GM23338 (cell line): ENCODE measurements around the gene CLCNKA. TPM values are rescaled to one million over a fixed set of nuclear protein-coding genes. Genes with fewer than 3 reads are reported as not detected.

Experiments
- ATAC-seq: fragments of 200-7000 bp; cut with Tn5 transposase; 3 replicates; pipeline ENCODE4 v1.9.1; 2020
- DNase-seq: peaks from one replicate; pipeline ENCODE4 v3.0.0-alpha.2; 2015; ENCODE audit warnings: low spot score
- H2AFZ ChIP-seq: fragments of 200-600 bp; sonication (generic); 2 replicates; pipeline ENCODE4 v1.8.0; 2016; ENCODE audit warnings: antibody characterized with exemption, mild to moderate bottlenecking, moderate library complexity
- H3F3A ChIP-seq: fragments of 200-600 bp; sonication (generic); replicated peaks from 2 replicates; pipeline ENCODE4 v1.8.0; 2017; ENCODE audit warnings: antibody characterized with exemption, mixed run types, low read depth
- H3K27ac ChIP-seq: fragments of 200-600 bp; sonication (generic); 2 replicates; pipeline ENCODE4 v1.6.1; 2016; ENCODE audit warnings: low read depth
- H3K27me3 ChIP-seq: fragments of 200-600 bp; sonication (generic); 2 replicates; pipeline ENCODE4 v1.8.0; 2016; ENCODE audit warnings: mild to moderate bottlenecking, mixed run types, moderate library complexity; ENCODE audit not compliant: insufficient read depth
- H3K36me3 ChIP-seq: fragments of 200-600 bp; sonication (generic); 2 replicates; pipeline ENCODE4 v1.8.0; 2016; ENCODE audit warnings: mild to moderate bottlenecking; ENCODE audit not compliant: insufficient read depth
- H3K4me1 ChIP-seq: fragments of 200-600 bp; sonication (generic); 2 replicates; pipeline ENCODE4 v1.8.0; 2016; ENCODE audit warnings: mild to moderate bottlenecking, moderate library complexity; ENCODE audit not compliant: insufficient read depth
- H3K4me2 ChIP-seq: fragments of 200-600 bp; sonication (generic); 2 replicates; pipeline ENCODE4 v1.7.1; 2017; ENCODE audit warnings: mixed run types
- H3K4me3 ChIP-seq: fragments of 200-600 bp; sonication (generic); 2 replicates; pipeline ENCODE4 v1.6.1; 2016; ENCODE audit warnings: mixed run types
- H3K79me2 ChIP-seq: fragments of 200-600 bp; sonication (generic); replicated peaks from 2 replicates; pipeline ENCODE4 v1.8.0; 2017; ENCODE audit warnings: mild to moderate bottlenecking; ENCODE audit not compliant: insufficient read depth
- H3K9me2 ChIP-seq: fragments of 200-600 bp; sonication (generic); 2 replicates; pipeline ENCODE4 v1.8.0; 2017; ENCODE audit not compliant: insufficient read depth
- H4K20me1 ChIP-seq: fragments of 200-600 bp; sonication (generic); replicated peaks from 2 replicates; pipeline ENCODE4 v1.8.0; 2017; ENCODE audit warnings: mild to moderate bottlenecking; ENCODE audit not compliant: insufficient read depth
- H3K27ac Mint-ChIP-seq: 2 replicates; pipeline ENCODE4 v1.8.0; 2020; ENCODE audit warnings: inconsistent platforms, mild to moderate bottlenecking, moderate library complexity, mixed read lengths
- H3K27me3 Mint-ChIP-seq: 3 replicates; pipeline ENCODE4 v1.8.0; 2022; ENCODE audit warnings: low read depth, mild to moderate bottlenecking, moderate library complexity, mixed read lengths, inconsistent platforms; ENCODE audit not compliant: insufficient read depth, poor library complexity
- H3K36me3 Mint-ChIP-seq: 3 replicates; pipeline ENCODE4 v1.8.0; 2021; ENCODE audit warnings: low read depth, mild to moderate bottlenecking, inconsistent platforms, moderate library complexity, mixed read lengths
- H3K4me1 Mint-ChIP-seq: 3 replicates; pipeline ENCODE4 v1.8.0; 2020; ENCODE audit warnings: mild to moderate bottlenecking, inconsistent platforms, mixed read lengths
- H3K4me3 Mint-ChIP-seq: 3 replicates; pipeline ENCODE4 v1.8.0; 2021; ENCODE audit warnings: moderate library complexity, mild to moderate bottlenecking, inconsistent platforms, mixed read lengths
- H3K9me3 Mint-ChIP-seq: 3 replicates; pipeline ENCODE4 v1.8.0; 2020; ENCODE audit warnings: moderate library complexity, mild to moderate bottlenecking, inconsistent platforms, mixed read lengths
- CREB1 ChIP-seq: fragments of 250-450 bp; sonication (Bioruptor Pico); IDR thresholded peaks from 2 replicates; pipeline ENCODE4 v1.5.0; 2020; ENCODE audit warnings: low read depth, mild to moderate bottlenecking, moderate library complexity
- CTCF ChIP-seq, 2 experiments: fragments of 200-600 bp in 1 of 2; sonication (generic) in 1 of 2; conservative IDR thresholded peaks; 2 replicates each; pipeline versions ENCODE4 v1.5.1 to v1.6.1; 2016 to 2017; ENCODE audit warnings: antibody characterized with exemption in 2 of 2, low read depth in 2 of 2, mild to moderate bottlenecking in 2 of 2, moderate library complexity in 1 of 2
- EZH2 ChIP-seq: fragments of 200-600 bp; sonication (generic); IDR thresholded peaks from one replicate; pipeline ENCODE4 v1.8.0; 2017; ENCODE audit warnings: antibody characterized with exemption, mild to moderate bottlenecking, low read depth; ENCODE audit not compliant: unreplicated experiment
- EZH2phosphoT487 ChIP-seq: fragments of 200-600 bp; sonication (generic); IDR thresholded peaks from one replicate; pipeline ENCODE4 v1.8.1; 2018; ENCODE audit warnings: antibody characterized with exemption; ENCODE audit not compliant: unreplicated experiment
- JUNB ChIP-seq: IDR thresholded peaks from one replicate; pipeline ENCODE4 v1.6.1; 2016; ENCODE audit warnings: antibody characterized with exemption; ENCODE audit not compliant: unreplicated experiment
- REST ChIP-seq: IDR thresholded peaks from one replicate; pipeline ENCODE4 v1.6.1; 2018; ENCODE audit warnings: antibody characterized with exemption; ENCODE audit not compliant: unreplicated experiment
- STAT1 ChIP-seq: IDR thresholded peaks from one replicate; pipeline ENCODE4 v1.6.1; 2016; ENCODE audit warnings: antibody characterized with exemption; ENCODE audit not compliant: unreplicated experiment
- ZNF331 ChIP-seq: fragments of 250-450 bp; sonication (Bioruptor Pico); IDR thresholded peaks from 2 replicates; pipeline ENCODE4 v1.5.0; 2020; ENCODE audit warnings: low read depth, mild to moderate bottlenecking, moderate library complexity
- polyA plus RNA-seq: library from polyadenylated mRNA; unstranded; fragments of >200 nt; fragmentation: Nextera tagmentation; extraction: Ambion mirVana; gene quantifications from 2 replicates; pipeline ENCODE4 v1.2.1, GENCODE V29; 2016
- total RNA-seq: library from RNA; depleted of rRNA; stranded (reverse); fragments of >200 nt; shearing (Covaris generic); gene quantifications from 2 replicates; pipeline ENCODE4 v1.2.3, GENCODE V29; 2014

Gene CLCNKA
- total and polyA plus RNA-seq, 2 experiments from 2014 or later, result 0.59 to 0.76 TPM

GRCh38 chr1:16009030-16009460 is 12.8 kb upstream of the CLCNKA start:
- Mint-ChIP-seq H3K4me3 (no peak overlapping the region), H3K4me1 (peaks cover 23% of the 10 kb centered on the region), H3K9me3 (no peaks in the 10 kb centered on the region), H3K27me3 (peaks cover 10% of the 10 kb centered on the region), H3K36me3 (no peaks in the 10 kb centered on the region), H3K27ac (no peak overlapping the region)
- Histone ChIP-seq H3K27me3 (no peaks in the 10 kb centered on the region), H3K27ac (no peak overlapping the region), H3K79me2 (no peaks in the 10 kb centered on the region), H3K9me2 (no peaks in the 10 kb centered on the region), H3K4me2 (no peak overlapping the region), H2AFZ (no peak overlapping the region), H3F3A (peaks cover 6% of the 10 kb centered on the region; the same call in 1 of the 2 replicates), H3K4me3 (no peak overlapping the region), H3K36me3 (no peaks in the 10 kb centered on the region), H4K20me1 (no peaks in the 10 kb centered on the region), H3K4me1 (peaks cover 13% of the 10 kb centered on the region)
- TF ChIP-seq CTCF (conservative IDR thresholded peaks at IDR 0.05; ENCODE audit: low read depth in 2 of 2) (peak; percentile 99), CREB1 (CRISPR knock-in tag) (no peak)
- DNase-seq (peak; percentile 94), ATAC-seq (peak; percentile 49)

- peaks cover 28% of the 10 kb centered on the region for H3K4me1 Mint-ChIP-seq
- no peaks in the 10 kb centered on the region for H3K27me3 ChIP-seq
- no peak overlapping the region for H3K4me3 ChIP-seq
- peaks cover 19% of the 10 kb centered on the region for H3K4me1 ChIP-seq
- no peak for TF ChIP-seq ZNF331 (CRISPR knock-in tag)
- peaks cover 6% of the 10 kb centered on the region; the same call in 1 of the 2 replicates for H3F3A ChIP-seq
- H3K36me3 Mint-ChIP-seq, result no peaks in the 10 kb centered on the region
- peaks cover 14% of the 10 kb centered on the region for H3K27me3 Mint-ChIP-seq
- H3K79me2 ChIP-seq, result no peaks in the 10 kb centered on the region
- no peak overlapping the region for H3K4me2 ChIP-seq
- H3K36me3 ChIP-seq, result no peaks in the 10 kb centered on the region
- DNase-seq (no peak), ATAC-seq (no peak)
- H4K20me1 ChIP-seq, result no peaks in the 10 kb centered on the region
- no peak overlapping the region for H3K27ac Mint-ChIP-seq
- H3K27ac ChIP-seq, result no peak overlapping the region
- no peaks in the 10 kb centered on the region for H3K9me3 Mint-ChIP-seq
- H3K9me2 ChIP-seq, result no peaks in the 10 kb centered on the region
- H3K4me3 Mint-ChIP-seq, result no peak overlapping the region
- no peak overlapping the region for H2AFZ ChIP-seq
These were observed 12.2 kb upstream of the CLCNKA start for GRCh38 chr1:16009678-16010077.

GRCh38 chr1:16010837-16011236 is 11.0 kb upstream of the CLCNKA start:
- Histone ChIP-seq H3F3A (peaks cover 6% of the 10 kb centered on the region; the same call in 1 of the 2 replicates), H3K27ac (no peak overlapping the region), H3K79me2 (no peaks in the 10 kb centered on the region), H3K4me1 (peaks cover 19% of the 10 kb centered on the region), H3K4me3 (no peak overlapping the region), H3K9me2 (no peaks in the 10 kb centered on the region), H3K27me3 (no peaks in the 10 kb centered on the region), H4K20me1 (no peaks in the 10 kb centered on the region), H3K36me3 (no peaks in the 10 kb centered on the region), H3K4me2 (no peak overlapping the region), H2AFZ (no peak overlapping the region)
- peaks cover 39% of the 10 kb centered on the region for H3K4me1 Mint-ChIP-seq
- ATAC-seq, result no peak
- no peak overlapping the region for H3K27ac Mint-ChIP-seq
- no peaks in the 10 kb centered on the region for H3K9me3 Mint-ChIP-seq
- DNase-seq, result no peak
- H3K4me3 Mint-ChIP-seq, result no peak overlapping the region
- H3K27me3 Mint-ChIP-seq, result peaks cover 16% of the 10 kb centered on the region
- H3K36me3 Mint-ChIP-seq, result no peaks in the 10 kb centered on the region
- no peak for TF ChIP-seq EZH2phosphoT487
- no peak for TF ChIP-seq REST
- no peak for TF ChIP-seq EZH2
- TF ChIP-seq CTCF (conservative IDR thresholded peaks at IDR 0.05; ENCODE audit: low read depth in 2 of 2), result no peak
- no peak for TF ChIP-seq CREB1 (CRISPR knock-in tag)
- TF ChIP-seq JUNB, result no peak
- no peak for TF ChIP-seq STAT1
